Endodermal cell (in vitro differentiated cells): ENCODE results near the gene MPP3. TPM values are rescaled to one million over a fixed set of nuclear protein-coding genes. Genes with fewer than 3 reads are reported as not detected.

Experiments
- DNase-seq: peaks from one replicate; pipeline ENCODE4 v3.0.0-alpha.2; 2017
- H3K27ac ChIP-seq: 2 replicates; pipeline ENCODE4 v1.5.1; 2013; ENCODE audit warnings: mild to moderate bottlenecking, low read depth, low read length, moderate library complexity
- H3K27me3 ChIP-seq: 2 replicates; pipeline ENCODE4 v1.6.1; 2013; ENCODE audit warnings: mild to moderate bottlenecking, low read length, moderate library complexity; ENCODE audit not compliant: insufficient read depth, control insufficient read depth, poor library complexity, severe bottlenecking
- H3K36me3 ChIP-seq: 2 replicates; pipeline ENCODE4 v1.7.0; 2013; ENCODE audit warnings: mild to moderate bottlenecking, low read length, moderate library complexity; ENCODE audit not compliant: control insufficient read depth, insufficient read depth
- H3K4me1 ChIP-seq: one replicate; pipeline ENCODE4 v1.7.0; 2013; ENCODE audit warnings: low read length; ENCODE audit not compliant: control insufficient read depth, insufficient read depth
- H3K4me3 ChIP-seq: 2 replicates; pipeline ENCODE4 v1.5.1; 2013; ENCODE audit warnings: mild to moderate bottlenecking, low read length, moderate library complexity
- H3K9ac ChIP-seq: 2 replicates; pipeline ENCODE4 v1.6.1; 2013; ENCODE audit warnings: mild to moderate bottlenecking, low read length, moderate library complexity; ENCODE audit not compliant: poor library complexity, severe bottlenecking; ENCODE audit errors: extremely low read depth
- H3K9me3 ChIP-seq: 2 replicates; pipeline ENCODE4 v1.6.1; 2013; ENCODE audit warnings: mild to moderate bottlenecking, low read length, moderate library complexity; ENCODE audit not compliant: control insufficient read depth
- H3K27ac Mint-ChIP-seq: 2 replicates; pipeline ENCODE4 v1.8.0; 2020; ENCODE audit warnings: mixed read lengths
- H3K27me3 Mint-ChIP-seq: 2 replicates; pipeline ENCODE4 v1.8.0; 2021; ENCODE audit warnings: mild to moderate bottlenecking, mixed read lengths; ENCODE audit not compliant: insufficient read depth
- H3K36me3 Mint-ChIP-seq: 2 replicates; pipeline ENCODE4 v1.8.0; 2020; ENCODE audit warnings: low read depth, mixed read lengths
- H3K4me1 Mint-ChIP-seq: 2 replicates; pipeline ENCODE4 v1.8.0; 2020; ENCODE audit warnings: mixed read lengths
- H3K4me3 Mint-ChIP-seq: 2 replicates; pipeline ENCODE4 v1.8.0; 2020; ENCODE audit warnings: mild to moderate bottlenecking, moderate library complexity, mixed read lengths
- H3K9me3 Mint-ChIP-seq: 2 replicates; pipeline ENCODE4 v1.8.0; 2020; ENCODE audit warnings: mild to moderate bottlenecking, mixed read lengths
- WGBS, 2 experiments: methylation state at CpG; one replicate each; pipeline versions ENCODE4 v1.1.5 to v1.1.7; 2013; ENCODE audit warnings: missing lambda C conversion rate in 2 of 2, mixed read lengths in 1 of 2; ENCODE audit not compliant: insufficient coverage in 1 of 2, insufficient read length in 1 of 2; 5-methylcytosine and 5-hydroxymethylcytosine counted together
- total RNA-seq, 2 donors: library from RNA; stranded (reverse); fragmentation: NEBNext Ultra II Directional in 1 of 2; extraction: Animal tissue kit (Norgen Biotek cat#: 25700) in 1 of 2; gene quantifications; 2 replicates in 1 of 2; 3 replicates in 1 of 2; pipeline ENCODE4 v1.2.1, GENCODE V29; 2021
- TF ChIP-seq, protein P1 (sequence below): fragments of 200-600 bp; sonication (generic); conservative IDR thresholded peaks from 2 replicates; pipeline ENCODE4 v1.5.0; 2021; ENCODE audit warnings: antibody characterized with exemption, mild to moderate bottlenecking

MPP3 gene
- total RNA-seq, 2 donors from 2014 or later, result 5.8 to 6.8 TPM

DNA sequence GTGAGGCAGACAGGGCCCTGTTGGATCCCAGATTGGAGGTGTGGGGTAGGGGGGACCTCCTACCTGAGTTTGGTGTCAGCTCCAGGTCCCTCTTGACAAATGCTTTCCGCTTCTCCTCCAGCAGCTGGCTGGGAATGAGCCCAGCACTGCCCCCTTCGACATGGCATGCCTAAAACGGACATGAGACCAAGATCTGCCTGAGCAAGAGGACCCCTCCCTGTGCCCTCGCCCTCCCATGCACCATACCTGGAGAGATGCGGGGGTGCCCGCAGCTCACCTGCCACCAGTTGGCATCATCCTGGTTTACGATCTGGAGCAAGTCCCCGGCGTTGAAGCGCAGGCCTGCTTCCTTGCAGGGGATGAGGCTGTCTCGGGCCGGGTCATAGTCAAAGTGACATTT, 48.2 kb upstream of the MPP3 start:
- no peaks in the 10 kb centered on the region for H3K36me3 Mint-ChIP-seq
- no peaks in the 10 kb centered on the region for H3K27me3 Mint-ChIP-seq
- Histone ChIP-seq H3K4me1 (no peaks in the 10 kb centered on the region), H3K27ac (no peak overlapping the region), H3K9ac (no peak overlapping the region), H3K9me3 (no peaks in the 10 kb centered on the region), H3K36me3 (no peaks in the 10 kb centered on the region), H3K27me3 (no peaks in the 10 kb centered on the region), H3K4me3 (no peak overlapping the region)
- WGBS, 2 experiments, result 89 to 93% methylated on average over 11 to 12 of the region's 12 CpGs
- peak; percentile 44 for DNase-seq
- peaks cover 9% of the 10 kb centered on the region for H3K4me1 Mint-ChIP-seq
- no peaks in the 10 kb centered on the region for H3K9me3 Mint-ChIP-seq
- TF ChIP-seq, protein P1, sequence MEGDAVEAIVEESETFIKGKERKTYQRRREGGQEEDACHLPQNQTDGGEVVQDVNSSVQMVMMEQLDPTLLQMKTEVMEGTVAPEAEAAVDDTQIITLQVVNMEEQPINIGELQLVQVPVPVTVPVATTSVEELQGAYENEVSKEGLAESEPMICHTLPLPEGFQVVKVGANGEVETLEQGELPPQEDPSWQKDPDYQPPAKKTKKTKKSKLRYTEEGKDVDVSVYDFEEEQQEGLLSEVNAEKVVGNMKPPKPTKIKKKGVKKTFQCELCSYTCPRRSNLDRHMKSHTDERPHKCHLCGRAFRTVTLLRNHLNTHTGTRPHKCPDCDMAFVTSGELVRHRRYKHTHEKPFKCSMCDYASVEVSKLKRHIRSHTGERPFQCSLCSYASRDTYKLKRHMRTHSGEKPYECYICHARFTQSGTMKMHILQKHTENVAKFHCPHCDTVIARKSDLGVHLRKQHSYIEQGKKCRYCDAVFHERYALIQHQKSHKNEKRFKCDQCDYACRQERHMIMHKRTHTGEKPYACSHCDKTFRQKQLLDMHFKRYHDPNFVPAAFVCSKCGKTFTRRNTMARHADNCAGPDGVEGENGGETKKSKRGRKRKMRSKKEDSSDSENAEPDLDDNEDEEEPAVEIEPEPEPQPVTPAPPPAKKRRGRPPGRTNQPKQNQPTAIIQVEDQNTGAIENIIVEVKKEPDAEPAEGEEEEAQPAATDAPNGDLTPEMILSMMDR, result no peak
- no peak overlapping the region for H3K4me3 Mint-ChIP-seq
- no peak overlapping the region for H3K27ac Mint-ChIP-seq

DNA sequence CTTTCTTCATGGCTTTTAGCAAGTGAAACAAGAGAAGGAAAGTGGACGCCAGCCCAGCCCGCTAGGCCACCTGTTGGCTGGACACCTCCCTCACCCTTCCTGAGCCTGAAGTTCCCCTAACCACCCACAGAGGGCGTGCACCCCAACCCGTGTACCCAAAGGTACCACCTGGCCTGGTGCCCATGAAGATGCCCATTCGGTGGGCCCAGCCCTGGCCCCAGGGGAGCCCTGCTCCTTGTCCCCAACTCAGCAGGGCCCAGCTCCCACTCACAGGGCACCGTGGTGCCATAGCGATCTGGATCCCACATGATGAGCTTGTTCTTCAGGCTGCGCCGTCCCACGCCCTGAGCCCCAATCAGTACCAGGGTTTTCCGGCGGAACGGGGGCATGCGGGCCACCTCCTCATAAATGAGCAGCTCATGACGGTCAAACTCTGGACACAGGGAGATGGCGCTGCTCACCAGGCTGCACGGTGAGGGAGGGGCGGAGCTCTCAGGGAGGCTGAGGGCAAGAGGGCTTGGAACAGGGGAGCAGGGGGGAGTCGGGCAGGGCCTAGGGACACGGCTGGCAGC, 47.6 kb upstream of the MPP3 start:
- H3K36me3 ChIP-seq, result no peaks in the 10 kb centered on the region
- no peak overlapping the region for H3K9ac ChIP-seq
- H3K9me3 Mint-ChIP-seq, result no peaks in the 10 kb centered on the region
- no peaks in the 10 kb centered on the region for H3K27me3 Mint-ChIP-seq
- no peak overlapping the region for H3K27ac ChIP-seq
- no peak overlapping the region for H3K4me3 ChIP-seq
- H3K4me1 ChIP-seq, result no peaks in the 10 kb centered on the region
- no peaks in the 10 kb centered on the region for H3K36me3 Mint-ChIP-seq
- H3K27ac Mint-ChIP-seq, result no peak overlapping the region
- H3K4me3 Mint-ChIP-seq, result no peak overlapping the region
- H3K9me3 ChIP-seq, result no peaks in the 10 kb centered on the region
- H3K4me1 Mint-ChIP-seq, result peaks cover 9% of the 10 kb centered on the region
- no peaks in the 10 kb centered on the region for H3K27me3 ChIP-seq
- DNase-seq, result peak; percentile 92
- TF ChIP-seq, protein P1, result peak; percentile 91
- WGBS, 2 experiments, result 85 to 91% methylated on average over 15 to 20 of the region's 20 CpGs

DNA sequence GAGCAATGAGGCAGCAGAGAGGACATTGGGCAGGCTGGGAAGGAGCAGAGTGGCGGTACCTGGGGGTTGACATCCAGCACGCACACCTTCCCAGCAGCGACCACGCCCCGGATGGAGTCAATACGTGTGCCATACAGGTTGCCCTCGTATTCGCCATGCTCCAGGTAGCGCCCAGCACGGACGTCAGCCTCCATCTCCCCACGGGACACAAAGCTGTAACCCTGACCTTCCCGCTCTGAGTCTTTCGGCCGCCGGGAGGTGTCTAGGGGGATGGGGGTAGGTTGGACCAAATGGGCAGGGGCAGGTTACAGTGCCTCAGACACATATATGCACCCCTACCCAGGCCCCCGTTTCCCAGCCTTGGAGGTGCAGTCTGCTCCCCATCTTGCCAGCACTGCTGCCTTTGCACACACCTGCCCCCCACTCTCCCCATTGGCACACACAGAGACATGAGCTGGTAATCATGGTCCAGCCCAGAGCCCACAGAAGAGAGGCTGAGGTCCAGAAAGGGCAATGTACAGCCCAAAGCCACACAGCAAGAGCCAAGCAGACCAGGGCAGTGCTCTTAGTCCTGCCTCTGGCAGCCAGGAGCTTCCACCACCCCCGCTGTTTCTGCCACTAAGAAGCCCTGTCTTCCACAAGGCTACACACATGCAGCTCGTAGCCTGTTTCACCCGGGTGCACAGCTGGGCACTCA, 46.9 kb upstream of the MPP3 start:
- Histone ChIP-seq H3K9me3 (no peaks in the 10 kb centered on the region), H3K4me3 (no peak overlapping the region), H3K27me3 (no peaks in the 10 kb centered on the region), H3K4me1 (no peaks in the 10 kb centered on the region), H3K27ac (no peak overlapping the region), H3K36me3 (no peaks in the 10 kb centered on the region), H3K9ac (no peak overlapping the region)
- Mint-ChIP-seq H3K4me1 (peaks cover 9% of the 10 kb centered on the region), H3K36me3 (no peaks in the 10 kb centered on the region), H3K9me3 (no peaks in the 10 kb centered on the region), H3K27ac (no peak overlapping the region), H3K4me3 (no peak overlapping the region), H3K27me3 (no peaks in the 10 kb centered on the region)
- WGBS, 2 experiments, result 90% methylated on average over 12 to 20 of the region's 20 CpGs
- peak; percentile 48 for DNase-seq
- TF ChIP-seq, protein P1, result no peak
